ENCODE data around the gene CTSD. TPM values are rescaled to one million over a fixed set of nuclear protein-coding genes. Genes with fewer than 3 reads are reported as not detected.

Gene CTSD
- total RNA-seq, 1 experiment from 2014 or later: 158 TPM

GRCh38 chr11:1768141-1768469 is 4.4 kb upstream of the CTSD start:
- H3K27ac ChIP-seq (ENCODE audit: insufficient read length, low read depth, low read length): no peak overlapping the region
- no CpG with 5 or more reads among the region's 7 CpGs for WGBS (ENCODE audit: extremely low coverage, insufficient read length, low lambda C conversion rate)

More at GRCh38 chr11:1768141-1768469, 4.4 kb upstream of the CTSD start:
- Histone ChIP-seq H2BK5ac (ENCODE audit: insufficient read length, low read length) (no peak overlapping the region), H3K18ac (ENCODE audit: insufficient read length, low read depth, low read length) (no peak overlapping the region), H3K4me1 (ENCODE audit: insufficient read depth, low read length) (peaks cover 9% of the 10 kb centered on the region; the same call in 1 of the 2 replicates), H4K20me1 (ENCODE audit: control insufficient read depth, insufficient read depth, insufficient read length) (no peaks in the 10 kb centered on the region), H4K8ac (replicated peaks; ENCODE audit: insufficient read length, low read depth, low read length) (no peak overlapping the region), H2BK12ac (ENCODE audit: insufficient read length, low read depth, low read length) (no peak overlapping the region), H2AFZ (ENCODE audit: low read length) (no peak overlapping the region), H3K23me2 (ENCODE audit: insufficient read length, low read depth, low read length, poor library complexity, severe bottlenecking) (peaks cover 7% of the 10 kb centered on the region), H3K4ac (ENCODE audit: low read depth, low read length) (no peak overlapping the region), H3K4me2 (ENCODE audit: insufficient read depth, insufficient read length, low read length) (no peak overlapping the region), H3K79me2 (ENCODE audit: insufficient read depth, low read length) (no peaks in the 10 kb centered on the region), H3K79me1 (ENCODE audit: insufficient read depth, low read depth, low read length, poor library complexity, severe bottlenecking) (peaks cover 1% of the 10 kb centered on the region), H3K56ac (ENCODE audit: insufficient read length, low read depth, low read length) (no peak overlapping the region), H3K23ac (ENCODE audit: insufficient read length, low read depth, low read length) (no peak overlapping the region), H3K9me3 (ENCODE audit: control insufficient read depth, low read depth, low read length) (no peaks in the 10 kb centered on the region), H3T11ph (ENCODE audit: low read length) (no peak overlapping the region), H4K5ac (ENCODE audit: insufficient read length, low read depth, low read length) (no peak overlapping the region), H3K14ac (ENCODE audit: insufficient read depth, low read length) (no peak overlapping the region), H2BK20ac (ENCODE audit: low read depth, low read length, poor library complexity, severe bottlenecking) (no peak overlapping the region), H2BK120ac (ENCODE audit: low read depth, low read length, poor library complexity, severe bottlenecking) (no peak overlapping the region), H2BK15ac (ENCODE audit: low read depth, low read length) (no peak overlapping the region), H2AK5ac (ENCODE audit: insufficient read length, low read length) (no peak overlapping the region), H3K9ac (ENCODE audit: extremely low read depth, insufficient read length, low read length) (no peak overlapping the region), H4K91ac (ENCODE audit: insufficient read length, low read depth, low read length) (no peak overlapping the region), H3K27me3 (ENCODE audit: insufficient read depth, low read length) (no peaks in the 10 kb centered on the region; the same call in 1 of the 2 replicates)
- TF ChIP-seq CTCF (conservative IDR thresholded peaks at IDR 0.05): no peak
- no peak overlapping the region; a peak in 1 of 7 replicates for H3K27ac Mint-ChIP-seq
- no peak for DNase-seq
- peaks cover 21 to 22% of the 10 kb centered on the region in 2 experiments for H3K4me1 Mint-ChIP-seq
- no peaks in the 10 kb centered on the region; a peak in 3 of 7 replicates for H3K36me3 Mint-ChIP-seq (ENCODE audit: insufficient read depth in 1 of 3, low read depth in 3 of 3)
- no peak overlapping the region for H3K4me3 Mint-ChIP-seq
- H3K27me3 Mint-ChIP-seq (ENCODE audit: low read depth): peaks cover 11% of the 10 kb centered on the region
- H3K9me3 Mint-ChIP-seq: no peaks in the 10 kb centered on the region
